Activated naive CD4-positive, alpha-beta T cell (primary cell): ENCODE data around the gene SULT1A2.
"Not testable (repeated sequence)": the region's sequence is repeated elsewhere in the genome, so short reads cannot be mapped to it uniquely, and the experiment has no call there.

ENCODE experiments used
- DNase-seq, 4 experiments: peaks; one replicate each; lab custom pipeline; 2025; lab: John Stamatoyannopoulos, UW

Gene SULT1A2

GRCh38 chr16:28596840-28597691, at the start of gene SULT1A2:
Gene SULT1A2, minus strand, starts transcription at chr16:28597050. Its CDS starts 1,120 bp downstream, at chr16:28595930.
- no peak for DNase-seq

- DNase-seq = not testable (repeated sequence)
Observed at GRCh38 chr16:28639959-28640358, 43.1 kb upstream of the SULT1A2 start.

- DNase-seq = not testable (repeated sequence)
Observed at GRCh38 chr16:28638359-28638758, 41.5 kb upstream of the SULT1A2 start.

GRCh38 chr16:28637765-28638164, 40.9 kb upstream of the SULT1A2 start, which contains the start of gene NPIPB8:
Gene NPIPB8, plus strand, starts transcription at chr16:28638065. Its CDS starts 296 bp downstream, at chr16:28638361.
- DNase-seq = not testable (repeated sequence)

- DNase-seq = not testable (repeated sequence)
Observed at GRCh38 chr16:28636093-28636823, 39.4 kb upstream of the SULT1A2 start.

- not testable (repeated sequence) for DNase-seq
Observed at GRCh38 chr16:28630905-28631304, 34.1 kb upstream of the SULT1A2 start.

GRCh38 chr16:28623172-28623711, 26.4 kb upstream of the SULT1A2 start:
- peak; percentile 35 to 61 (median 48) for DNase-seq

- DNase-seq = not testable (repeated sequence)
Observed at GRCh38 chr16:28622532-28623171, 25.8 kb upstream of the SULT1A2 start.

- no peak for DNase-seq
Observed at GRCh38 chr16:28621481-28622155, 24.8 kb upstream of the SULT1A2 start.

- DNase-seq = not testable (repeated sequence)
Observed at GRCh38 chr16:28620316-28620715, 23.5 kb upstream of the SULT1A2 start.

- no peak for DNase-seq
Observed at GRCh38 chr16:28617874-28618273, 21.0 kb upstream of the SULT1A2 start.

GRCh38 chr16:28616636-28617035, 19.8 kb upstream of the SULT1A2 start:
- no peak for DNase-seq

- not testable (repeated sequence) for DNase-seq
Observed at GRCh38 chr16:28616224-28616577, 19.4 kb upstream of the SULT1A2 start.

GRCh38 chr16:28615486-28616223, 18.8 kb upstream of the SULT1A2 start:
- not testable (repeated sequence) for DNase-seq

GRCh38 chr16:28614561-28614960, 17.7 kb upstream of the SULT1A2 start:
- not testable (repeated sequence) for DNase-seq

GRCh38 chr16:28613912-28614311, 17.1 kb upstream of the SULT1A2 start:
- DNase-seq = not testable (repeated sequence)

- DNase-seq = not testable (repeated sequence)
Observed at GRCh38 chr16:28612359-28613280, 15.8 kb upstream of the SULT1A2 start.

- DNase-seq = no peak
Observed at GRCh38 chr16:28610595-28611191, 13.8 kb upstream of the SULT1A2 start.
